Non-pigmented ciliary epithelial cell (primary cell): ENCODE results near the gene MTURN.

Source experiments
- DNase-seq: peaks from one replicate; pipeline ENCODE4 v3.0.0-alpha.2; 2010; ENCODE audit warnings: low read depth

MTURN gene

GRCh38 chr7:30162622-30163124 is 27.9 kb downstream of the MTURN start:
- DNase-seq = peak; percentile 45

- DNase-seq = no peak
Observed at GRCh38 chr7:30163231-30163894, 28.6 kb downstream of the MTURN start.

GRCh38 chr7:30164567-30164966 is 29.8 kb downstream of the MTURN start:
- no peak for DNase-seq

DNA sequence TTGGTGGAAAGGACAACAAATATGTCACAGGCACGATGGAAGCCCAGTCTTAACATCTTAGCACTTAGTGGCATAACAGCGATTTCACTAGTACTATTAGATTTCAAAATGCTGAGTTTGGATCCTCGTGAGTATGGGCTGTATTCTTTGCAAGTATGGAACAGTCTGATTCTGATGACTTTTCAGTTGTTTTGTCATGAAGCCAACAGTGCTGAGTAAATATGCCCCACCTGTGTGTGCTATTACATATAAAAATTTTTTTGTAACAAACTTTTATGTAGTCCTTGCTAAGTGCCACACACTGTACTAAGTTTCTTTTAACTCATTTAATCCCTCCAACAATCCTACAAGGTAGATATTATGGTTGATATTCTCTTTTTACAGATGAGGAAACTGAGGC is 30.8 kb downstream of the MTURN start:
- no peak for DNase-seq

GRCh38 chr7:30166155-30166840 is 31.5 kb downstream of the MTURN start:
- no peak for DNase-seq

GRCh38 chr7:30166841-30167235 is 32.1 kb downstream of the MTURN start:
- no peak for DNase-seq

DNA sequence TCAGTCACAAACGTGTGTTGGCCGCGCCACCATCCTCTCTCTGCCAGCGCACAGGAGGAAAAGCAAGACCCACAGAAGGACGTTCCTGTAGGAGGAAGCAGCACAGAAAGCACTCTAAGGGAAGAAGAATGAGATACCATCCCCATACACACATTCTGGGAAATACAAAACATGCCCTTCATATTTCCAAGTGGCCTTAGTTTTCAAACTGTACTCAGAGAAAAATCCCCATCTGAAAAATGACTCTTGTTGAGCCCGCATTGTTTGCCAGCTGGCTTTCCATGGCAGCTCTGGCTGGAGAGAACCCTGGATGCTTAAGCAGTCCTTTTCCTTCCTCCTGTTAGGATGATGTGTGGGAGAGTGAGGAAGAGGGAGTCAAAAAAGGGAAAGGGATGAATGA is 33.1 kb downstream of the MTURN start:
- no peak for DNase-seq

- peak; percentile 62 for DNase-seq
Observed at GRCh38 chr7:30168835-30169573, 34.2 kb downstream of the MTURN start.

DNA sequence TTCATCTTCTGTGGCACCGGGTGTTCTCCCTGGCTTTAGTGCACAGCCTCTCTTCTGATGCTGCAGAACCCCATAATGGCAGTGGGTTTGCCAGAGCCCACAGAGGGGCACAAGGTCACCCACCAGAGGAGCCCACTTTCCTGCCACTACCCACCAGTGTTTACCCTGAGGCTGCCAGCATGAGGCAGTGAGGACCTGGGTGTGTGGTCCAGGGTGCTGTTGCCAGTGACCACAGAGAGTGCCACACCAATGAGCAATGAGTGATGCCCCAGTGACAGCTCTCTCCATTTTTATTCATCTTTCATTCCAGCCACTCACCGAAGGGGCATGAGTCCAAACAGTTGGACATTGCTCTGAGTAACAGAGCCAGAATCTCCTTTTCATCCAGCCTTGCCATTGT is 34.8 kb downstream of the MTURN start:
- no peak for DNase-seq

DNA sequence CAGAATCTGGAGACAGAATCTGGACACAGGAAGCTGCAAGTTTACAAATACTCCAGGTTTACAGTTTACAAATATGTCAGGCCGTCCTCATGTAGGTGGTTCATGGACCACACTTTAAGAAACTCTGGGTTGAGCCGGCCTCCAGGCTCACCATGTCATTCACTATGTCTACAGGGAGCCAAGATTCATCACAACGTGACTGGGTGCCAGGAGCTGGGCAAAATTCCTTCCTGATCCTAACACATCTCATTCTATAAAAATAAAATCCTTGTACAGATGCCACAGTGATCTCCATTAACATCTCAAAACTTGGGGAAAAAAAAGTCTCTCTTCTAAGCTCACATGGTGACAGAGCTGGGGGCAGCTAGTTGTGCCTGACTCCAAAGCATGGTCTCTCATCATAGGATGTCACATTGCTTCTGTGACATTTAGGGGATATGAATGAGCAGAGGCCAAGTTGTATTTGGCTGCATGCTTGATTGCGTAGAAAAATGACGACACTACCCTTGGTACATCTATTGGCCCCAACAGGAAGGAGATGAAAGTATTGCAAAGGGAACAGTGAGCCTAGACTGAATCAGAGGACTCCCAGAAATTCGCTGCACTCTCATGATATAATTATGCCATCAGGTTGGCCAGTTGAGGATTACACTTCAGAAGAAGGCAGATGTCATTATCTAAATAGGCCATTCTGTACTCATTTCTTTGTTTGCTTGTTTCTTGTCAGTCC is 35.9 kb downstream of the MTURN start:
- no peak for DNase-seq

DNA sequence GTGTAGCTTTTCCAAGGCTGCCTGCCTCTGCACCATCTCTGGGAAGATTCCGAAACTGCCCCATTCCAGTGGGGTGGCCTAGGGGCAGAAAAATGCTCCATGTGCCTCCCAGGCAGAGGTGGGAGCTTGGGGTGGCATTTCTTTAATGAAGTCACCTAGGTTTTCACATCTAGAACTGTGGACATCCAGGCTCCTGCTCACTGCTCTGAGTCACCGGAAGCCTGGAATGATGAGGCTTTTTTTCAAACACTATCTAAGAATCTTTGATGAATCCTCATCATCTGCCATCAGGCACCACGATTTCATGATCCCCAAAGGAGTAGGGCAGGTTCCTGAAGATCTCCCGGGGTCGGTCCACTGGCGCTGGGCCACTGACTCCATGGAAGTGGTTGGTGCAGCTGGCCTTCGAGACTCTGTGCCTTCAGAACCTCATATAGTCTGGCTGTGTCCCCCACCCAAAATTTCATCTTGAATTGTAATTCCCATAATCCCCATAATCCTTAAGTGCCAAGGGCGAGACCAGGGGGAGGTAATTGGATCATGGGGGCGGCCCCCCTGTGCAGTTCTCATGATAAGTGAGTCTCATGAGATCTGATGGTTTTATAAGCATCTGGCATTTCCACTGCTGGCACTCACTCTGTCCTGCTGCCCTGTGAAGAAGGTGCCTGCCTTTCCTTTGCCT is 37.1 kb downstream of the MTURN start:
- DNase-seq = no peak

- DNase-seq = no peak
Observed at GRCh38 chr7:30172451-30172850, 37.7 kb downstream of the MTURN start.

DNA sequence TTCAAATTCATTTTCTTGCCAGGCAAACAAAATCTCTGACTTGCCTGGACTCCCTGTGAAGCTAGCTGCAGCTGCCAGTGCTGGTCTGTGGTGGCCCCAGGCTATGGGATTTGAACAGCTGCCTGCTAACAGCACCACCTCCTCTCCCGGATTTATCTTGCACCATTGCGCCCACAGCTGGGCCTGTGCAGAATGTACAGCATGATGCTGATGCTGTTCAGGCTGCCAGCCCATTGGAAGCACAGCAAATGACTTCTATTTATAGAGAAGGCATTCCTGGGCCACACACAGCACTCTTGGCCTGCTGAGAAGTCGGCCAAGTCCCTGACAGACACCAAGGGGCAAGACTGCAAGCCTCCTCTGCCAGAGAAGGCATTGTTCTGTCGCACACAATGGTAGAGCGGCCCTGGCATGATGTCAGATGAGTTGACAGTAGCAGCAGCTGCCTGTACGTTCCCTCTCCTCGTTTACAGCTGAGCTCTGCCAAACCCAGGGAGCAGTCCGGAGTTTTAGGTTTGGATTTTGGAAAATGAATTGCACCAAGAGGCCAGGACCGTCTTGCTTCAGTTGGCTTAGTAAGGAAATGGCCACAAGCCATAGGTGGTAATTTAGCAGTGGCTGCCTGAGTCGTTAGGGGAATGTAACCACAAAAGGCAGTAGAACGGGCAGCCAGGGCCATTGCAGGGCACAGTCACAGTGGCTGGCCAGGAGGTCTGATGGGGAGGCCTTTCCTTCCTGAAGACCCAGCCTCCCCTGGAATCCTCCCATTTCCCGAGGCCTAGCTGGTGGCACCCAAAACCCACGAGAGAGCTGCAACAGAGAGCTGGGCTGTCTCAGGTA is 38.5 kb downstream of the MTURN start:
- DNase-seq = peak; percentile 31

DNA sequence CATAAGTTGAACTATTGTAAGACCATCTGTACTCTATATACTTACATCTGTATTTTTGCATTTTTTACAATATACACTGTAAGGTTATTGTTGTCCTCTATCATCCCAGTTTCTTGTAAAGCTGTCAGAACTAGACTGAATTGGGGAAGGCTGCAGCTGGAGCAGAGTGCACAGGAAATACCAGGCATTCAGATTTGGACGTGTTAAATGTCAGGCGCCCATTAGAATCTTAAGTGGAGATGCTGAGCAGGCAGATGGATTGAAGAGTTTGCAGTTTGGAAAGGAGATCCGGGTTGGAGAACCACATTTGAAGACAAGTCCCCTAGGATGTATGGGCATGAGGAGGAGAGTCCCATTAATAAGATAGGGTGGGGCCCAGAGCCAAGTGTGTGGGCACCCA is 40.4 kb downstream of the MTURN start:
- no peak for DNase-seq

GRCh38 chr7:30175636-30176147 is 40.9 kb downstream of the MTURN start:
- DNase-seq = no peak

DNA sequence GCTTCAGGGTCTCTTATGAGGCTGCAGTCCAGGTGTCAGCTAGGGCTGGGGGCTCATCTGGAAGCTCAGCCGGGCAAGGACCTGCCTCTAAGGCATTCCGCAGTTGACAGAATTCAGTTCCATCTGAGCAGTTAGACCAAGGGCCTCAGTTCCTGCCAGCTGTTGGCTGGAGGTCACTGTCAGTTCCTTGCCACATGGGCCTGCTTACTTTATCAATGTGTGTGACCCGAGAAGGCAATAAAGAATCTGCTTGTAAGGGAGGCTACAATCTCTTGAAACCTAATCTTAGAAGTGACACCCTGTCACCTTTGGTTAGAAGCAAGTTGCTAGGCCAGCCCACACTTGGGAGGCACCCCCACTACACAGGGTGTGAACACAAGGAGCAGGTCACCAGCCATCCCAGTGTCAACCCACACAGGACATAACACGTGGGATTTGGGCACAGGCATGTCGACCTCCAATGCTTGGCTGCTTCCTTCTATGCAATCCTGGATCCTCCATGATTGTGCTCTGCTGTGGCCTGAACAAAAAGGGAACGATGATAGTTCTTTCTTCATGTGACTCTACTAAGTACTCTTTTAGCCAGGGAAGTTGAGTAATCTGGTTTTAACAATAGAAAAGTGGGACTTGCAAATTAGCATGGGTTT is 41.8 kb downstream of the MTURN start:
- no peak for DNase-seq

DNA sequence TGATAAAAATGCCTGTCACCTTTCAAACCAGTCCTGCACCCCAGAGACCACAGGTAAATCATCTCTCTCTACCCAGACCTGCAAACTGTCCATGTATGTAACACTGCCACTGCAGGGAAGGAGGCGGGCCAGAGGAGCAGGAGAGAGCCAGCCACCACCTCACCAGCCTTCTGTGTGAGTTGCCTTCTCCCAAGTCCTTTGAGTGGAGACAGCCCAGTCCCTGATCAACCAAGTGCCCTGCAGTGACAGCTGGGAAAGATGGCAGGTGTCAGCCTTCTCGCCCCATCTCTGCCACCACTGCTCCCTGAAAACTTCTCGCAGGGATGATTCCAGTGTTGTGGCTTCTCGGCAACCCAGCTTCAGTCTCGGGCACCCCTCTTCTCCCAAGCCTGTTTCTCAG is 42.4 kb downstream of the MTURN start:
- DNase-seq = no peak

DNA sequence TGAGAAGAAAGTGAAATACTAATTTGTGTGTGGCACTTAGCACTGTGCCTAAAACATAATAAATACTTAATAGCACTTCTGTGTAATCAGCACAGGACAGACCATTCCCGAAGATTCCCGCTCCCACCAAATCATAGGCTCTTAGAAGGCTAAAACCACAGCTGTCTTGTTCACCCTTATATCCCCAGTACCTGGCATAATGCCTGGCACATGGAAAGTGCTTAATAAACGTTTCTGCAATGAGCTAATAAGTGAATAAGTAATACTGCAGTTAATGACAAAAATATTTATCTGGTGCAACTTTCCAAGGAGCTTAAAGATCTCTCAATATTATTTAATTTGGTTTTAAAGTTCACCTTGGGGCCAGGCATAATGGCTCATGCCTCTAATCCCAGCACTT is 43.2 kb downstream of the MTURN start:
- no peak for DNase-seq

DNA sequence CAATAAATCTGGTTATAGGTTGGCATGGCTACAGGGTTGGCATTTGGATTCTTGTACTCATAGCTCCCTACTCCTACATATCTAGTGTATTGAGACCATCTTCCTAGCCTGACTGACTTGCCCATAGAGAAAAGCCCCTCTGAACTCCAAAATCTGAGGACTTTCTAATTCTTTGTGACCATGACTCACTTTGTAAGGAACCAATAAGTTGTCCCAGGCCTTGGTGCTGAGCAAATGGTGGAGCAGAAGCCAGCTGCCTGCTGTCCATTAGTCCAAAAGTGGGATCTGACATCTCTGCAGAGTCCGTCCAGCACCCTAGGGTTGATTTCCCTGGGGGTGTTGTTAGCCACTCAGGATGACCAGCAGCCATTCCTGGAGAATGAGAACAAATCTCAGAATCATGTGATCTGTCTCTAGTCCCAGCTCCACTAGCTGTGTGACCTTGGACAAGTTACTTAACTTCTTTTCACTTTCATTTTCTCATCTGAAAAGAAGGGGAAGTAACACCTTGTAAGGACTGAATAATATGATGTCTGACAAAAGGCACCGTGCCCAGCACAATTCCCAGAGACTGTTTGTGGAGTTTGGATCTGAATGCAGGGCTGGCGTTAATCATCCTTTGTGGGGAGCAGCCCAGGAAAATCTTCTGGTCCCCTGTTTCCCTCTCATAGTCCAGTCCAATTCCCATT is 44.1 kb downstream of the MTURN start:
- DNase-seq = no peak

DNA sequence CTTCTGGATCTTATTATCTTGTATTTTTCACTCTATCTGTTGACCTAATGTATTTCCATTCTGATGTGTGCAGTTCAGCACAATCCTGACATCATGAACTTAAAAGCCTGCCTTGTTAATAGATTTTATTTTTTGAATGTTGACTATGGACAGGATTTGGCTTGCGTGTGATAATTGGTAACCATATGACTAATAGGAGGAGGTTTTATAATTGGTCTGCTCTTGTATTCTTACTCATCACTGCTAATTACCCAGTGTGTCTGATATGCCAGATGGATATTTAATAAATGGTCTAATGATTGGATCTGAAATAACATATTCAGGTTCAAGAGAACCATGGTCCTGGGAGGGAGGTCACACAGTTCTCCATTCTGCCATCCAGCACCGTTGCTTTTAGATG is 45.9 kb downstream of the MTURN start:
- DNase-seq = no peak
